Kidney (tissue), 14 donors: ENCODE data around the gene ADGRD1. TPM values are rescaled to one million over a fixed set of nuclear protein-coding genes. Genes with fewer than 3 reads are reported as not detected.
A peak's percentile ranks its signal among the peaks of the same experiment; 100 is the strongest.

Experiments
- DNase-seq, 5 donors: peaks; one replicate each; pipeline ENCODE4 v3.0.0-alpha.2; 2013 to 2020
- FAIRE-seq: peaks from 2 replicates; lab custom pipeline; 2012; peaks lifted over from hg19 to GRCh38; lab: Jason Lieb, UNC
- H3K27ac ChIP-seq, 2 donors: one replicate each; pipeline ENCODE4 v1.7.0; 2013; ENCODE audit warnings: low read depth in 2 of 2, low read length in 2 of 2, inconsistent platforms in 1 of 2
- H3K27me3 ChIP-seq: one replicate; pipeline ENCODE4 v1.7.1; 2013; ENCODE audit warnings: low read length, inconsistent platforms; ENCODE audit not compliant: control insufficient read depth, insufficient read depth
- H3K36me3 ChIP-seq, 3 donors: one replicate each; pipeline versions ENCODE4 v1.7.0 to v1.7.1; 2013; ENCODE audit warnings: low read length in 3 of 3, control low read depth in 1 of 3, inconsistent platforms in 1 of 3; ENCODE audit not compliant: insufficient read depth in 3 of 3, control insufficient read depth in 2 of 3
- H3K4me1 ChIP-seq, 3 donors: one replicate each; pipeline versions ENCODE4 v1.7.0 to v1.7.1; 2013; ENCODE audit warnings: low read length in 3 of 3, inconsistent platforms in 1 of 3, low read depth in 1 of 3; ENCODE audit not compliant: control insufficient read depth in 2 of 3, insufficient read depth in 2 of 3
- H3K4me3 ChIP-seq, 3 donors: one replicate each; pipeline versions ENCODE4 v1.7.0 to v1.8.1; 2013; ENCODE audit warnings: low read length in 3 of 3, control low read depth in 1 of 3, inconsistent platforms in 1 of 3
- H3K9ac ChIP-seq, 3 donors: one replicate each; pipeline versions ENCODE4 v1.7.0 to v1.7.1; 2013; ENCODE audit warnings: low read length in 3 of 3, control low read depth in 1 of 3, inconsistent platforms in 1 of 3
- H3K9me3 ChIP-seq, 3 donors: one replicate each; pipeline versions ENCODE4 v1.7.0 to v1.7.1; 2013; ENCODE audit warnings: low read length in 3 of 3, control low read depth in 1 of 3, inconsistent platforms in 1 of 3; ENCODE audit not compliant: control insufficient read depth in 2 of 3, insufficient read depth in 1 of 3
- CTCF ChIP-seq: IDR thresholded peaks from 3 replicates; pipeline ENCODE4 v1.5.1; 2012; ENCODE audit warnings: mild to moderate bottlenecking, moderate library complexity, borderline replicate concordance; ENCODE audit not compliant: insufficient read depth; ENCODE audit errors: extremely low read depth
- intact Hi-C: fragments of 100-400 bp; cut with DNase I; formaldehyde crosslinking; loops from one replicate; pipeline ENCODE4 v1.11.1; 2022
- polyA plus RNA-seq: library from polyadenylated mRNA; stranded (reverse); fragments of 350-450 nt; fragmentation: Illumina TruSeq; extraction: RNeasy Lipid Tissue Mini Kit (QIAGEN cat#74804); gene quantifications from one replicate; pipeline ENCODE4 v1.2.3, GENCODE V29; 2014; ENCODE audit warnings: low read depth, low replicate concordance; ENCODE audit not compliant: insufficient read depth
- total RNA-seq: library from RNA; stranded (reverse); fragmentation: NEBNext Ultra II Directional; extraction: Animal tissue kit (Norgen Biotek cat#: 25700); gene quantifications from one replicate; pipeline ENCODE4 v1.2.1, GENCODE V29; 2021
- donor health status: control.
- donor health status: control.
- donor health status: control.
- donor health status: control.
- donor health status: control.
- donor health status: DM: yes; HTN: yes; CAD: no.
- donor health status: Normal renal cell carcinoma (clear cell type).

Gene ADGRD1
- total and polyA plus RNA-seq, 2 donors from 2014 or later = 1.7 to 6.7 TPM

DNA sequence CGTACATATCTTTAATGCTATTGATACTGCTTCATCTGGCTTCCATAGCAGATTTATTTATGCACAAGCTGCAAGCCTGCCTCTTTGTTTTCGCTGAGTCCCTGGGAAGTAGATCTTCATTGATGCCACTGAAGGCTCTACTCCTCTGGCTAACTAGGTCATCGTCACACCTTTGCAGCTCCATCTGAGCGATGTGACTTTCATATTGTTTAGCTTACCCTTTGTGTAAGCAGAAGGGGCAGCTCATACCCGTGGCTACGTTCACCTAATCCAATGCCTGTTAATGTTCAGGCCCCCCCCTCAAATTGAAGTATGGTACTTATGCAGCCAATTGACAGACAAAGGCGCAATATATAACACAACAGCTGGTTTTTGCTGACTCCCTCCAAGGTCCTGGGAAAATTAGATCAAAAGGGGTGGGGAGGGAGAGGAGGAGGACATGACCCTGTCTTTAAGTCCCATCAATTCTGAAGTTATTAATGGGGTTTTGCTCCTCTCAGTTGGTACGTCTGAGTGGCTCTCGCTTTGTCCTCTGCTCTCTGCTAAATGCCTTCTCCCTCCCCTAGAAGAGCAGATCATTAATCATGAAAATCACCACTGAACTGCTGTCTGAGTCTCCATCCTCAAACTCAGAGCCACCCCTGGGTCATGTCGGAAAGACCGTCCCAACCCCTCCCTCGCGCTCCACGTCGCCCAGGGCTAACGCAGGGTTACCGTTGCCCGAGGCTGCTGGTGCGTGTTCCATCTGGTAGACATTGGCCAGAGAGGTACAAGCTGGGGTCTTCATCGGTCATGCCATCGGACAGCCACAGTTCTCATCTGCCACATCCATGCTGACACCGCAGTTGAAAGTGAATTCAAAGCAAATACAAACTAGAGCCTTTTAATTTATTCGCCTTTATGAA lies 128.8 kb downstream of the ADGRD1 start:
- FAIRE-seq = no peak

DNA sequence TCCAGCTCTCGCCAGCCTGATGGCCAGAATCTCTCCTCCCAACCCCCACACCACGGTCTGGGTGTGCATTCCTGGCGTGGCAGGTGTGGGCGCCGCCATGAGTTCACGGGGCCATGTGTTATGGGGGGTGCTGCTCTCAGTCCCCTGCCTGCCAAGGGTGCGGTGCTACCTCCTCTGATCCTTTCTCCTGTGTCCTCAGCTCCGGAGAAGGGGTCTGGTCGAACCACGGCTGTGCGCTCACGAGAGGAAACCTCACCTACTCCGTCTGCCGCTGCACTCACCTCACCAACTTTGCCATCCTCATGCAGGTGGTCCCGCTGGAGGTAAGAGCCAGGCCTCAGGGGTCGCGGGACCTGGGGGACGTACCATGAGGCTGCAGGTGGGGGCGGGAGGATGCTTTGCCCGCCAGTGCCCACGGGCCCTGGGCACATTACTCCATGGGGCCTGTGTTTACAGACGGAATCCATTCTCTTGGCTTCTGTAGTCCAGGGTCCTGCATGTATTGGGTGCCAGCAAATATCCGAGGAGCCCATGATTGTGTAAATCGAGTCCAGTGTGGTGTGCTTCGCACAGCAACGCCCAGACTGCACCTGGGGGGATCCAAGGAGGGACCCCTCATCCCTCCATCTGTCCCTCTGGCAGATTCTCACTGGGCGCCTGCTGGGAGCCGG lies 130.8 kb downstream of the ADGRD1 start:
- intact Hi-C loops = no loop called here

More for the DNA sequence above, 128.8 kb downstream of the ADGRD1 start:
- intact Hi-C loops = no loop called here
- no peak overlapping the region for H3K4me3 ChIP-seq
- H3K4me1 ChIP-seq = no peaks in the 10 kb centered on the region
- H3K27me3 ChIP-seq = no peaks in the 10 kb centered on the region
- no peaks in the 10 kb centered on the region for H3K36me3 ChIP-seq
- no peak overlapping the region for H3K9ac ChIP-seq
- no peaks in the 10 kb centered on the region for H3K9me3 ChIP-seq
- peak in 4 of 5 donors; percentile 28 to 69 (median 47) for DNase-seq
- no peak overlapping the region for H3K27ac ChIP-seq
- no peak for TF ChIP-seq CTCF

DNA sequence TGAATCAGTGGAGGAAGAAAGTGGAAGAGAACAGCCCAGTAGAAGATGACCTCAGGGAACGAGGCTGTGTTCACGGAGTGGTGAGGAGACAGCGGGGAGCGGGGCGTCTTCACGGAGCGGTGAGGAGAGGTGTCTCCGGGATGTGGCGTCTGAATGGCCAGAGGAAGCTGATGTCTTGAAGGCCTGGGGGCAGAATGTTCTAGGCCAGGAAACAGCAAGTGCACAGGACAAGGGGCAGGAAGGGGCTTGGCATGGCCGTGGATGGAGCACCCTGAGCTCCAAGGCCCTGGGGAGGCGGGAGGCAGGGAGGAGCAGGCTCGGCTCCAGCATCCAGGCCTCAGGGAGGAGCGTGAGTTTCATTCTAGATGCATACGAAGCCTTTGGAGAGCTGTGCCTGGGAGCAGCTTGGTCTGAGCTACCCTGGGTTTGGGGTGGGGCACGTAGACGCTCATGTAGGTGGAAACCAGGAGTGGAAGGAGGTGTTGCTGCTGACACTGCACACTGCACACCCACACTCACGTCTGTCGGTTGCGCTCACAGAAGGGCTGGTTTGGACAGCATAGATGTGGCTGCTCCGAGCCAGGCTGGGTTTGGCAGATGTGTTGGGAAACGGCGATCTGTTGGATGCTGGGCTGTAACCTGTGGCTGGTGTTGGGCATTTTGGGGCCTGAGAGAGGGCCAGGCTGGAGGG lies 131.6 kb downstream of the ADGRD1 start:
- Histone ChIP-seq H3K4me3 (no peak overlapping the region), H3K27ac (no peak overlapping the region), H3K27me3 (no peaks in the 10 kb centered on the region), H3K9ac (no peak overlapping the region), H3K36me3 (no peaks in the 10 kb centered on the region), H3K9me3 (no peaks in the 10 kb centered on the region), H3K4me1 (no peaks in the 10 kb centered on the region)
- DNase-seq = peak in 3 of 5 donors; percentile 5 to 60 (median 11)
- no peak for TF ChIP-seq CTCF
- intact Hi-C loops = no loop called here
- FAIRE-seq = no peak

More for the DNA sequence above, 130.8 kb downstream of the ADGRD1 start:
- no peak for FAIRE-seq
- H3K9ac ChIP-seq = no peak overlapping the region
- no peaks in the 10 kb centered on the region for H3K9me3 ChIP-seq
- no peaks in the 10 kb centered on the region for H3K36me3 ChIP-seq
- no peaks in the 10 kb centered on the region for H3K27me3 ChIP-seq
- H3K4me3 ChIP-seq = no peak overlapping the region
- TF ChIP-seq CTCF = no peak
- no peak overlapping the region for H3K27ac ChIP-seq
- no peaks in the 10 kb centered on the region for H3K4me1 ChIP-seq
- peak in 2 of 5 donors; percentile 35 to 40 for DNase-seq
